HepG2 (cell line): Measurements from ENCODE around the gene PPP2R2B. TPM values are rescaled to one million over a fixed set of nuclear protein-coding genes. Genes with fewer than 3 reads are reported as not detected.

ENCODE experiments used
- ATF7 ChIP-seq, 2 experiments: fragments of 450-650 bp in 1 of 2; sonication (generic) in 1 of 2; formaldehyde crosslinking in 1 of 2; IDR thresholded peaks; 2 replicates each; pipeline versions ENCODE4 v1.4.0 to v1.6.1; 2016 to 2020; ENCODE audit warnings: antibody characterized with exemption in 1 of 2, mild to moderate bottlenecking in 1 of 2, missing genetic modification reagents in 1 of 2
- CAMTA2 ChIP-seq: sonication (generic); formaldehyde crosslinking; IDR thresholded peaks from 2 replicates; pipeline ENCODE4 v1.4.0; 2020; ENCODE audit warnings: mild to moderate bottlenecking, missing genetic modification reagents, borderline replicate concordance
- CTCF ChIP-seq: sonication (generic); formaldehyde crosslinking; IDR thresholded peaks from 2 replicates; pipeline ENCODE4 v1.5.0; 2020; ENCODE audit warnings: mild to moderate bottlenecking, missing genetic modification reagents, moderate library complexity
- FOSL1 ChIP-seq: sonication (generic); formaldehyde crosslinking; IDR thresholded peaks from 2 replicates; pipeline ENCODE4 v1.9.0; 2021; ENCODE audit warnings: missing genetic modification reagents, borderline replicate concordance
- FOXJ3 ChIP-seq: sonication (generic); formaldehyde crosslinking; IDR thresholded peaks from 2 replicates; pipeline ENCODE4 v1.4.0; 2020; ENCODE audit warnings: missing genetic modification reagents, mild to moderate bottlenecking, borderline replicate concordance
- HMG20A ChIP-seq: IDR thresholded peaks from 2 replicates; pipeline ENCODE4 v1.6.1; 2016; ENCODE audit warnings: borderline replicate concordance
- HNF4A ChIP-seq: sonication (generic); formaldehyde crosslinking; IDR thresholded peaks from 2 replicates; pipeline ENCODE4 v1.4.0; 2020; ENCODE audit warnings: missing genetic modification reagents
- HNRNPUL1 ChIP-seq: fragments of 200-400 bp; formaldehyde crosslinking; IDR thresholded peaks from 2 replicates; pipeline ENCODE4 v1.6.1; 2017; ENCODE audit warnings: low read depth, mild to moderate bottlenecking, low read length, moderate library complexity
- HOXA7 ChIP-seq: sonication (generic); formaldehyde crosslinking; IDR thresholded peaks from 2 replicates; pipeline ENCODE4 v1.8.1; 2022; ENCODE audit warnings: mild to moderate bottlenecking, missing genetic modification reagents, moderate library complexity
- LCORL ChIP-seq, 2 experiments: fragments of 450-650 bp in 1 of 2; sonication (generic) in 1 of 2; formaldehyde crosslinking in 1 of 2; IDR thresholded peaks; 2 replicates each; pipeline versions ENCODE4 v1.5.0 to v1.6.1; 2017 to 2020; ENCODE audit warnings: antibody characterized with exemption in 1 of 2, missing genetic modification reagents in 1 of 2
- NFKB2 ChIP-seq: sonication (generic); formaldehyde crosslinking; IDR thresholded peaks from 2 replicates; pipeline ENCODE4 v1.4.0; 2020; ENCODE audit warnings: missing genetic modification reagents, borderline replicate concordance
- RXRA ChIP-seq: sonication (generic); formaldehyde crosslinking; IDR thresholded peaks from 2 replicates; pipeline ENCODE4 v1.5.1; 2020; ENCODE audit warnings: missing genetic modification reagents
- RXRB ChIP-seq: IDR thresholded peaks from 2 replicates; pipeline ENCODE4 v1.6.1; 2016; ENCODE audit warnings: borderline replicate concordance, missing genetic modification reagents, missing compliant biosample characterization
- STAG1 ChIP-seq: sonication (generic); formaldehyde crosslinking; IDR thresholded peaks from 2 replicates; pipeline ENCODE4 v1.4.0; 2020; ENCODE audit warnings: missing genetic modification reagents
- THRA ChIP-seq: sonication (generic); formaldehyde crosslinking; IDR thresholded peaks from 2 replicates; pipeline ENCODE4 v1.4.0; 2020; ENCODE audit warnings: missing genetic modification reagents, borderline replicate concordance
- ZEB1 ChIP-seq: IDR thresholded peaks from 2 replicates; pipeline ENCODE4 v1.6.1; 2012; ENCODE audit warnings: mild to moderate bottlenecking, low read depth, inconsistent platforms; ENCODE audit not compliant: insufficient replicate concordance
- ZNF124 ChIP-seq: sonication (generic); formaldehyde crosslinking; IDR thresholded peaks from 2 replicates; pipeline ENCODE4 v1.4.0; 2020; ENCODE audit warnings: missing genetic modification reagents
- ZNF142 ChIP-seq: sonication (generic); formaldehyde crosslinking; IDR thresholded peaks from 2 replicates; pipeline ENCODE4 v1.4.0; 2020; ENCODE audit warnings: missing genetic modification reagents
- ZNF558 ChIP-seq: sonication (generic); formaldehyde crosslinking; IDR thresholded peaks from 2 replicates; pipeline ENCODE4 v1.9.0; 2022; ENCODE audit warnings: mild to moderate bottlenecking, missing genetic modification reagents, borderline replicate concordance
- ZNF75D ChIP-seq: sonication (generic); formaldehyde crosslinking; IDR thresholded peaks from 2 replicates; pipeline ENCODE4 v1.8.1; 2023; ENCODE audit warnings: missing genetic modification reagents, mild to moderate bottlenecking, borderline replicate concordance
- ZNF788 ChIP-seq: sonication (generic); formaldehyde crosslinking; IDR thresholded peaks from 2 replicates; pipeline ENCODE4 v1.5.0; 2020; ENCODE audit warnings: mild to moderate bottlenecking, missing genetic modification reagents, borderline replicate concordance
- ZNF850 ChIP-seq: sonication (generic); formaldehyde crosslinking; conservative IDR thresholded peaks from 2 replicates; pipeline ENCODE4 v1.9.0; 2021; ENCODE audit warnings: mild to moderate bottlenecking, missing genetic modification reagents
- polyA plus RNA-seq, 8 experiments: library from polyadenylated mRNA; depleted of rRNA in 3 of 8; stranded (reverse) in 7 of 8; unstranded in 1 of 8; fragments of >200 nt; fragmentation: Illumina TruSeq in 4 of 8; extraction: Trizol in 4 of 8; gene quantifications; 2 replicates each; pipeline versions ENCODE4 v1.2.1 to v1.2.3, GENCODE V29; 2011 to 2016; ENCODE audit warnings: low read depth in 4 of 8, missing spikeins in 1 of 8, mixed read lengths in 1 of 8; ENCODE audit not compliant: insufficient read depth in 1 of 8
- total RNA-seq, 5 experiments: library from RNA; depleted of rRNA; stranded (reverse); fragments of >200 nt; fragmentation: Illumina TruSeq; extraction: Trizol; gene quantifications; 2 replicates each; pipeline ENCODE4 v1.2.3, GENCODE V29; 2016; ENCODE audit warnings: low read depth in 1 of 5

The PPP2R2B gene
- total and polyA plus RNA-seq, 2 of the 13 experiments (the other 11 are each of a cell fraction or from before 2014, with no cell fraction given) = not detected

GRCh38 chr5:146767534-146767933 is 111.0 kb downstream of the PPP2R2B start (continued):
- no peak for TF ChIP-seq LCORL (IDR thresholded peaks at IDR 0.05)
- peak; percentile 61; the same call in 1 of the 2 replicates for TF ChIP-seq LCORL (CRISPR knock-in tag; IDR thresholded peaks at IDR 0.05)
- TF ChIP-seq FOXJ3 = 0 out of 2 replicates have a peak, but pooled peaks have one; percentile 38
- TF ChIP-seq THRA (CRISPR knock-in tag) = no peak
- TF ChIP-seq CAMTA2 (CRISPR knock-in tag) = no peak
- no peak for TF ChIP-seq ZNF558 (CRISPR knock-in tag)
- TF ChIP-seq HMG20A (CRISPR knock-in tag) = no peak
- TF ChIP-seq ZNF124 = no peak
- TF ChIP-seq STAG1 = no peak
- no peak for TF ChIP-seq ZNF788 (CRISPR knock-in tag)
- TF ChIP-seq HNF4A = peak; percentile 95
- no peak for TF ChIP-seq FOSL1
- TF ChIP-seq ZNF75D = no peak
- TF ChIP-seq ZEB1 = no peak
- no peak for TF ChIP-seq RXRB (CRISPR knock-in tag)
- no peak for TF ChIP-seq ZNF850 (CRISPR knock-in tag)
- TF ChIP-seq HNRNPUL1 = no peak
- no peak for TF ChIP-seq HOXA7
- no peak for TF ChIP-seq ATF7 (IDR thresholded peaks at IDR 0.05)
- no peak for TF ChIP-seq ATF7 (CRISPR knock-in tag; IDR thresholded peaks at IDR 0.05)
- TF ChIP-seq NFKB2 (CRISPR knock-in tag) = no peak
- no peak for TF ChIP-seq ZNF142 (CRISPR knock-in tag)
- TF ChIP-seq RXRA (CRISPR knock-in tag) = no peak
- no peak for TF ChIP-seq CTCF
